NB4 (cell line): Measurements from ENCODE around the gene MB21D2.

Experiments
- DNase-seq: peaks from one replicate; pipeline ENCODE4 v3.0.0; 2010; ENCODE audit warnings: low read depth
- H3K4me3 ChIP-seq: one replicate; pipeline ENCODE4 v1.5.1; 2011; ENCODE audit warnings: mild to moderate bottlenecking, low read depth, low read length, moderate library complexity
- MYC ChIP-seq: IDR thresholded peaks from 2 replicates; pipeline ENCODE4 v1.6.1; 2011; ENCODE audit warnings: low read depth, low read length
- POLR2A ChIP-seq: IDR thresholded peaks from 2 replicates; pipeline ENCODE4 v1.6.1; 2011; ENCODE audit warnings: mild to moderate bottlenecking; ENCODE audit not compliant: insufficient read length; ENCODE audit errors: extremely low read depth
- TF ChIP-seq, protein P1 (sequence below): IDR thresholded peaks from 2 replicates; pipeline ENCODE4 v1.6.1; 2011; ENCODE audit warnings: low read depth, low read length
- TF ChIP-seq, protein P2 (sequence below): IDR thresholded peaks from one replicate; pipeline ENCODE4 v1.5.1; 2012; ENCODE audit warnings: low read depth, low read length

MB21D2 gene

DNA sequence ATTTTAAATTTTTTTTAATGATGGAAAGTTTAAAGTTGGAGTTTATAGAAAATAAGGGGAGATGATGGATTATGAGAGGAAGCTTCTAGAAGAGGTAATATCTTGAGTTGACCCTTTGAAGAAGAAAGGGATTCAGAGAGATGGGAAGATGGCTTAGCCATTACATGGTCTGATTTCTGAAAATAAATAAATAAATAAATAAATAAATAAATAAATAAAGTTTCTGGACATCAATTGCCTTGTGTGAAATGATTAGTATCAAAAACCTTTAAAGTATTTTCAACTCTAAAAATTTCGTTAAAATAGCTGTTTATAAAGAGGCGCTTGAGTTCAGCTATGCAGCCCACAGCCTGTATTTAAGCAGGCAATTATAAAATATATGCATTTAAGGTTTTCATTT is 93.3 kb downstream of the MB21D2 start:
- TF ChIP-seq, protein P1, sequence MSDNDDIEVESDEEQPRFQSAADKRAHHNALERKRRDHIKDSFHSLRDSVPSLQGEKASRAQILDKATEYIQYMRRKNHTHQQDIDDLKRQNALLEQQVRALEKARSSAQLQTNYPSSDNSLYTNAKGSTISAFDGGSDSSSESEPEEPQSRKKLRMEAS = no peak
- TF ChIP-seq MYC = no peak
- TF ChIP-seq POLR2A = no peak
- TF ChIP-seq, protein P2, sequence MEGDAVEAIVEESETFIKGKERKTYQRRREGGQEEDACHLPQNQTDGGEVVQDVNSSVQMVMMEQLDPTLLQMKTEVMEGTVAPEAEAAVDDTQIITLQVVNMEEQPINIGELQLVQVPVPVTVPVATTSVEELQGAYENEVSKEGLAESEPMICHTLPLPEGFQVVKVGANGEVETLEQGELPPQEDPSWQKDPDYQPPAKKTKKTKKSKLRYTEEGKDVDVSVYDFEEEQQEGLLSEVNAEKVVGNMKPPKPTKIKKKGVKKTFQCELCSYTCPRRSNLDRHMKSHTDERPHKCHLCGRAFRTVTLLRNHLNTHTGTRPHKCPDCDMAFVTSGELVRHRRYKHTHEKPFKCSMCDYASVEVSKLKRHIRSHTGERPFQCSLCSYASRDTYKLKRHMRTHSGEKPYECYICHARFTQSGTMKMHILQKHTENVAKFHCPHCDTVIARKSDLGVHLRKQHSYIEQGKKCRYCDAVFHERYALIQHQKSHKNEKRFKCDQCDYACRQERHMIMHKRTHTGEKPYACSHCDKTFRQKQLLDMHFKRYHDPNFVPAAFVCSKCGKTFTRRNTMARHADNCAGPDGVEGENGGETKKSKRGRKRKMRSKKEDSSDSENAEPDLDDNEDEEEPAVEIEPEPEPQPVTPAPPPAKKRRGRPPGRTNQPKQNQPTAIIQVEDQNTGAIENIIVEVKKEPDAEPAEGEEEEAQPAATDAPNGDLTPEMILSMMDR = no peak
- no peak for DNase-seq
- no peak overlapping the region for H3K4me3 ChIP-seq

DNA sequence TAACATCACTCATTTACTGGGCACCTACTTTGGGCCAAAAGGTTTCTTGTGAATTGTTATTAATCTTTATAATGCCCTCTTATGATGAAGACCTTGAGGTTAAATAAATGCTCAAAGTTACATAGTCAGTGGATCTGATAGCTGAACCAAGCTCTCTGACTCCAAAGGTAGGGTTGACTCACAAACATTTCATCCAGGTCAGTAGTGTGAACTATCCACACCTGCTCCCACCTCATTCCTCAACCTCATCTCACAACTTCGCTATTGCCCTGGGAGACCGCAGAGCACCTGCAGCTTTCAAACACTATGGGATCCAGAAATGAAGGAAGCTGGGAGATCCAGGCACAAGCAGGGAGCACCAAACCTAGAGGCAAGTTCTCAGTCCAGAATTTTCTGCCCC is 96.5 kb downstream of the MB21D2 start:
- DNase-seq = no peak
- TF ChIP-seq, protein P2 = no peak
- TF ChIP-seq POLR2A = no peak
- TF ChIP-seq, protein P1 = no peak
- no peak overlapping the region for H3K4me3 ChIP-seq

DNA sequence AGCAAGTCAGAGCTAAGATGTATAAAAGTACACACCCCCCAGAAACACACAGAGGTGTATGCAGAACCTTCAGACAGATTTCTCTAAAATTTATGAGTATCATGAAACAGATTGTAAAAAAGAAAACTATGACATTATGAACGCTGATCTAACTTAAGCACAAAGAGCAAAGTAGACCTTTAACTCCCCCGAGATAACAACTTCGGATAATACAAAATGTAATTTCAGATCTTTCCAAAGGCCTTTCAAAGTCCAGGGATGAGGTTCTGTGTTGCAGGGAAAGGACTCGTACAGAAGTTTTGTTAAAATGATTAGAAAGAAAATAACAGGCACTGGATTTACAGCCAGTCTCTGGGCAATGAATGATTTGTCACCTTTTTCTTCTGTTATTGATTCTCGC is 97.5 kb downstream of the MB21D2 start:
- no peak for DNase-seq
- no peak for TF ChIP-seq MYC
- TF ChIP-seq, protein P1 = no peak
- TF ChIP-seq, protein P2 = no peak
- TF ChIP-seq POLR2A = no peak
- H3K4me3 ChIP-seq = no peak overlapping the region

DNA sequence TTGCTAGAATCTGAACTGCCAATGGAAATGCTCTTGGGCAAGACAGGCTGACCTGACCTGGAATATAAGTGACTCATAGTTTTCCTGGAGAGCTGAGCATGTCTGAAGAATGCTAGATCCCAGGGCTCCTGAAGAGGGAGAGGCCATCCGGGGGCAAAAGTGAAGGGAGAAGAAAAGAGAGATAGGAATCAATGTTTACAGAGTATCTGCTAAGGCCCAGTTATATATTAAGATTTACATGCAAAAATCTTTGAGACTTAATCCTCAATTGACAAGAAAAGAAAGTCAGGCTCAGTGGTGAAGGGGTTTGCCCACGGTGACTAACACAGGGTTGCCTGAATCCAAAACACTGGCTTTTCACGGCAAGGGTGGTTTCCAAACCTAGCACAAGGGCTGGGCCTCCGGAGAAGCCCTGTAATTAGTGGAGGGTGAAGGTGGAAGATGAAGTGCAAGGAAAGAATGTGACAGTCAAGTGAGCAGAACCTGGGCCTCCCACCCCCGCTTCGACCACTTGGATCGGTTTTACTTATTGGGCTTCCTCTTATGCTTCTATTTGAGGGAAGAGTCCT is 98.6 kb downstream of the MB21D2 start:
- no peak overlapping the region for H3K4me3 ChIP-seq
- no peak for DNase-seq
- no peak for TF ChIP-seq MYC
- TF ChIP-seq, protein P1 = no peak
- TF ChIP-seq, protein P2 = no peak
- TF ChIP-seq POLR2A = no peak

DNA sequence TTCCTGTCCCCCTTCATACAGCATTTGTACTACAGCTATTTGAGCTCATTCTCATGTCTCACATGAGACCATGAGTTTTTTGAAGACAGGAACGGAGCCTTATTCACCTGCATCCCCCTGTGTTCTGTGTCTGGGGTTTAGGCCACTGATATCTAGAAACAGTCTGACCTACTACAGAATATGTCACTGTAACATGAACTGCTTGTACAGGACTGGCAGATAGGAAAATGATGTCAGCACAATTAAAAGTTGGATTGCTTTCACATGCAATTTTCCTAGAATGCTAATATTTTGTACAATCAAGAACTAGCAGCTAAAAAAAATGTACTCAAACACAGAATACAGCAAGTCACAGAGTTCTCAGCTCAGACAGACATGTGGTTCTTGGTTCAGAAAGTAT is 99.5 kb downstream of the MB21D2 start:
- TF ChIP-seq POLR2A (no peak), MYC (no peak)
- TF ChIP-seq, protein P1 = no peak
- TF ChIP-seq, protein P2 = no peak
- DNase-seq = no peak
- H3K4me3 ChIP-seq = no peak overlapping the region
